Peyer's patch (tissue), 4 donors: Measurements from ENCODE around the gene LAMTOR2. TPM values are rescaled to one million over a fixed set of nuclear protein-coding genes. Genes with fewer than 3 reads are reported as not detected.

Experiments used
- total RNA-seq, 4 donors: library from RNA; depleted of rRNA; stranded (reverse); fragments of >200 nt; gene quantifications; one replicate each; pipeline ENCODE4 v1.1.0, GENCODE V29; 2016

The LAMTOR2 gene
- total RNA-seq, 4 donors from 2014 or later: 40.4 to 75.5 (median 54.1) TPM

Other genes starting within 250 kb of the LAMTOR2 start
- gene GON4L, start 197.6 kb upstream of the LAMTOR2 start, total RNA-seq: 100 to 1,000 TPM in 1 of 4 donors, 10 to 100 TPM in 3; 54.1 to 153 (median 71.8) TPM
- gene SYT11, start 195.2 kb upstream of the LAMTOR2 start, total RNA-seq: 1 to 10 TPM; 2.6 to 9.9 (median 4.7) TPM
- gene RIT1, start 143.4 kb upstream of the LAMTOR2 start, total RNA-seq: 10 to 100 TPM; 13.6 to 31.1 (median 17.4) TPM
- gene KHDC4, start 120.4 kb upstream of the LAMTOR2 start, total RNA-seq: 100 to 1,000 TPM in 2 of 4 donors, 10 to 100 TPM in 2; 71.5 to 146 (median 96.4) TPM
- 1 to 10 TPM in 1 of 4 donors, not detected in 3; 2.3 TPM for gene RXFP4, start 113.1 kb upstream of the LAMTOR2 start, total RNA-seq
- 100 to 1,000 TPM; 101 to 239 (median 149) TPM for gene ARHGEF2, start 76.2 kb upstream of the LAMTOR2 start, total RNA-seq
- 100 to 1,000 TPM; 133 to 269 (median 202) TPM for gene SSR2, start 33.8 kb upstream of the LAMTOR2 start, total RNA-seq
- 10 to 100 TPM; 16.3 to 22.5 (median 21.4) TPM for gene UBQLN4, start 984 bp upstream of the LAMTOR2 start, total RNA-seq
- 100 to 1,000 TPM in 3 of 4 donors, 10 to 100 TPM in 1; 96.6 to 188 (median 146) TPM for gene RAB25, start 6.4 kb downstream of the LAMTOR2 start, total RNA-seq
- 1 to 10 TPM in 1 of 4 donors, under 1 TPM in 1, not detected in 2; 0.80 to 2.1 TPM for gene MEX3A, start 27.7 kb downstream of the LAMTOR2 start, total RNA-seq
- gene LMNA, start 59.9 kb downstream of the LAMTOR2 start, total RNA-seq: 100 to 1,000 TPM; 201 to 295 (median 211) TPM
- gene SEMA4A, start 98.8 kb downstream of the LAMTOR2 start, total RNA-seq: 10 to 100 TPM in 1 of 4 donors, 1 to 10 TPM in 3; 1.5 to 19.0 (median 3.2) TPM
- 10 to 100 TPM; 15.7 to 40.6 (median 33.7) TPM for gene SLC25A44, start 139.3 kb downstream of the LAMTOR2 start, total RNA-seq
- gene PMF1, start 158.2 kb downstream of the LAMTOR2 start, total RNA-seq: 10 to 100 TPM; 39.9 to 52.8 (median 43.6) TPM
- gene BGLAP, start 187.4 kb downstream of the LAMTOR2 start, total RNA-seq: 1 to 10 TPM in 2 of 4 donors, not detected in 2; 1.1 to 2.1 TPM
- 1 to 10 TPM in 3 of 4 donors, under 1 TPM in 1; 0.70 to 7.4 (median 4.1) TPM for gene PAQR6, start 193.3 kb downstream of the LAMTOR2 start, total RNA-seq
- gene SMG5, start 228.0 kb downstream of the LAMTOR2 start, total RNA-seq: 100 to 1,000 TPM in 2 of 4 donors, 10 to 100 TPM in 2; 70.1 to 139 (median 103) TPM
- 1 to 10 TPM; 1.9 to 9.7 (median 5.4) TPM for gene TMEM79, start 229.5 kb downstream of the LAMTOR2 start, total RNA-seq
- gene GLMP, start 240.9 kb downstream of the LAMTOR2 start, total RNA-seq: 10 to 100 TPM; 23.1 to 67.8 (median 61.3) TPM
- gene VHLL, start 244.5 kb downstream of the LAMTOR2 start, total RNA-seq: not detected